ENCODE data around the gene ZBTB20.

Gene ZBTB20

DNA sequence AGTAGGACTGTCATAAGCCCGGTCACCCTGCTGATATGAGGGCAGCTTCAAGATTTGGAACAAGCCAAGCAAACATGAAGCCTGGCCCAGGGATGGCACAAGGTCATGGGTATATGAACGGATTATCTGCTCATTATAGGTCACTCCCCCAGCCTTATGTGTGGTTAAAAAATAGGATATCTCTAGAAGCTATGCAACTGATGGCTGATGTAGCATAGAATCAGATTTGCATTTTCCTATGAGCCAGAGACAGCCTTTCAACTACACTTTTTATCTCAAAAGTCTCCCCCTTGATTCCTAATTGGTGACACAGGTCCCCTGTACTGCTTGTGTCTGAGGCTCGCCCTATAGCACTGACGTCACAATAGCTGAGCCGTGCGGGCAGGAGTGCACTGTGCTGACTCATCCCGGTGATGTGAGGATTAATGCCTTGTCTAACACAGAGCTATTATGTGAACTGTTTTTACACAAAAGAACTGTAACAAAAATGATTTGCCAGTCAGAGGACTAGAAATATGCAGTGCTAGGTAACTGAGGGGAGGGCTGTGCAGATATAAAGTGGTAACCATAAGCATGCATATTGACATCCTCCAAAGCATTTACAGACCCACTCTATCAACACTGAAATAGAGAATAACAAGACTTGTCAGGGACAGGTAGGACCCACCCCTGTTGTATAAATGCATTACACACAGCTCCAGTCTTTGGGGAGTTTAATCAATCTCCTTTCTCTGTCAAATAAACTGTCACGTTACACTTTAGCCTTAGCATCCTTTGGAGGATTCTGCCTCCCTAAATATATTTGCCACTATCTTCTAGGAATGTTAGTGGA lies 648.3 kb downstream of the ZBTB20 start:
- TF ChIP-seq POLR2AphosphoS5 (IDR thresholded peaks at IDR 0.05; ENCODE audit: low read depth) (no peak), SPI1 (IDR thresholded peaks at IDR 0.05; ENCODE audit: borderline replicate concordance, low read depth) (no peak), GABPA (IDR thresholded peaks at IDR 0.05; ENCODE audit: low read depth) (no peak)
- TF ChIP-seq, protein P1, sequence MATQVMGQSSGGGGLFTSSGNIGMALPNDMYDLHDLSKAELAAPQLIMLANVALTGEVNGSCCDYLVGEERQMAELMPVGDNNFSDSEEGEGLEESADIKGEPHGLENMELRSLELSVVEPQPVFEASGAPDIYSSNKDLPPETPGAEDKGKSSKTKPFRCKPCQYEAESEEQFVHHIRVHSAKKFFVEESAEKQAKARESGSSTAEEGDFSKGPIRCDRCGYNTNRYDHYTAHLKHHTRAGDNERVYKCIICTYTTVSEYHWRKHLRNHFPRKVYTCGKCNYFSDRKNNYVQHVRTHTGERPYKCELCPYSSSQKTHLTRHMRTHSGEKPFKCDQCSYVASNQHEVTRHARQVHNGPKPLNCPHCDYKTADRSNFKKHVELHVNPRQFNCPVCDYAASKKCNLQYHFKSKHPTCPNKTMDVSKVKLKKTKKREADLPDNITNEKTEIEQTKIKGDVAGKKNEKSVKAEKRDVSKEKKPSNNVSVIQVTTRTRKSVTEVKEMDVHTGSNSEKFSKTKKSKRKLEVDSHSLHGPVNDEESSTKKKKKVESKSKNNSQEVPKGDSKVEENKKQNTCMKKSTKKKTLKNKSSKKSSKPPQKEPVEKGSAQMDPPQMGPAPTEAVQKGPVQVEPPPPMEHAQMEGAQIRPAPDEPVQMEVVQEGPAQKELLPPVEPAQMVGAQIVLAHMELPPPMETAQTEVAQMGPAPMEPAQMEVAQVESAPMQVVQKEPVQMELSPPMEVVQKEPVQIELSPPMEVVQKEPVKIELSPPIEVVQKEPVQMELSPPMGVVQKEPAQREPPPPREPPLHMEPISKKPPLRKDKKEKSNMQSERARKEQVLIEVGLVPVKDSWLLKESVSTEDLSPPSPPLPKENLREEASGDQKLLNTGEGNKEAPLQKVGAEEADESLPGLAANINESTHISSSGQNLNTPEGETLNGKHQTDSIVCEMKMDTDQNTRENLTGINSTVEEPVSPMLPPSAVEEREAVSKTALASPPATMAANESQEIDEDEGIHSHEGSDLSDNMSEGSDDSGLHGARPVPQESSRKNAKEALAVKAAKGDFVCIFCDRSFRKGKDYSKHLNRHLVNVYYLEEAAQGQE (IDR thresholded peaks at IDR 0.05; ENCODE audit: insufficient replicate concordance, low read depth) = no peak
- TF ChIP-seq, protein P2, sequence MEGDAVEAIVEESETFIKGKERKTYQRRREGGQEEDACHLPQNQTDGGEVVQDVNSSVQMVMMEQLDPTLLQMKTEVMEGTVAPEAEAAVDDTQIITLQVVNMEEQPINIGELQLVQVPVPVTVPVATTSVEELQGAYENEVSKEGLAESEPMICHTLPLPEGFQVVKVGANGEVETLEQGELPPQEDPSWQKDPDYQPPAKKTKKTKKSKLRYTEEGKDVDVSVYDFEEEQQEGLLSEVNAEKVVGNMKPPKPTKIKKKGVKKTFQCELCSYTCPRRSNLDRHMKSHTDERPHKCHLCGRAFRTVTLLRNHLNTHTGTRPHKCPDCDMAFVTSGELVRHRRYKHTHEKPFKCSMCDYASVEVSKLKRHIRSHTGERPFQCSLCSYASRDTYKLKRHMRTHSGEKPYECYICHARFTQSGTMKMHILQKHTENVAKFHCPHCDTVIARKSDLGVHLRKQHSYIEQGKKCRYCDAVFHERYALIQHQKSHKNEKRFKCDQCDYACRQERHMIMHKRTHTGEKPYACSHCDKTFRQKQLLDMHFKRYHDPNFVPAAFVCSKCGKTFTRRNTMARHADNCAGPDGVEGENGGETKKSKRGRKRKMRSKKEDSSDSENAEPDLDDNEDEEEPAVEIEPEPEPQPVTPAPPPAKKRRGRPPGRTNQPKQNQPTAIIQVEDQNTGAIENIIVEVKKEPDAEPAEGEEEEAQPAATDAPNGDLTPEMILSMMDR (IDR thresholded peaks at IDR 0.05; ENCODE audit: insufficient read depth, low read length) = no peak
- Histone ChIP-seq H3K27me3 (ENCODE audit: insufficient read depth, poor library complexity, severe bottlenecking) (no peaks in the 10 kb centered on the region), H3K27ac (replicated peaks) (no peak overlapping the region), H3K4me3 (replicated peaks; ENCODE audit: insufficient read depth, low read length) (no peak overlapping the region)
- no peak for DNase-seq (ENCODE audit: low read depth in 1 of 2, low spot score in 1 of 2)

DNA sequence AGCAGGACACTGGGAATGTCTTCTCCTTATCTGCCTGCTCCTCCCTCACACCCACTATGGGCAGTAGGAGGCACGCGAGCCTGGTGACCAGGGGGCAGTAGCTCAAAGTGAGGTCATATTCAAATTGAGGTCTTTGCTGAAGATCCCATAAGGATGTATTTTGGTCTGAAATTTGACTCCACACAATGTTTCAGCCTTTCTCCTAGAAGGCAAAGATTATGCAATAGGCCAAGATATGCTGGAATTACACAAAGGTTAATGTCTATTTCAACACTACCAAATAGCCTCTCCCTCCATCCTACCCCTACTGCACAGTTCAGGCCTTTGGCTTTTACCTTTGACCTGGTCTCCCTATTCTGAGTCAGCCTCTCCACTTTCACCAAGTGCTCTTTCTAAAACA lies 650.2 kb downstream of the ZBTB20 start:
- H3K27ac ChIP-seq (replicated peaks) = no peak overlapping the region
- no peak overlapping the region for H3K4me3 ChIP-seq (replicated peaks; ENCODE audit: insufficient read depth, low read length)
- no peak for DNase-seq (ENCODE audit: low read depth in 1 of 2, low spot score in 1 of 2)
- H3K27me3 ChIP-seq (ENCODE audit: insufficient read depth, poor library complexity, severe bottlenecking) = no peaks in the 10 kb centered on the region
- TF ChIP-seq POLR2AphosphoS5 (IDR thresholded peaks at IDR 0.05; ENCODE audit: low read depth) (no peak), GABPA (IDR thresholded peaks at IDR 0.05; ENCODE audit: low read depth) (no peak), SPI1 (IDR thresholded peaks at IDR 0.05; ENCODE audit: borderline replicate concordance, low read depth) (no peak)
- TF ChIP-seq, protein P2 (IDR thresholded peaks at IDR 0.05; ENCODE audit: insufficient read depth, low read length) = no peak
- TF ChIP-seq, protein P1 (IDR thresholded peaks at IDR 0.05; ENCODE audit: insufficient replicate concordance, low read depth) = no peak

DNA sequence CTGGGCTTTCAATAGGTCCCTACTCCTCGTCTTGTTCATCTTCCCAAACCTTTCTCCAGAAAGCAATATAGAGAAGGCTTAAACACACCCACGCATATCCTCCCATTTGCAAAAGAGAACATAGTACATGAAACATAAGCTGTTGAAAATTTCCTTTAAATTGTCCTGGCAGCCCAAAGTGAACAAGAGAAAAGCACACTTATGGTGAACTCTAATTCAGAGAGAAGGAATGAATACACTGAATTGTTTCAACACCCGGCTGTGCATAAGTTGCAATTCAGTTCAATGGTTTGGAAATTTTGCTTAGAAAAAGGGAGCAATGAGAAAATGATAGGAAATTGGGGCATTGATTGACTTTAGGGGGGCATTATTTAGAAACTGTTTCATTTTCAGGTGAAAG lies 650.6 kb downstream of the ZBTB20 start:
- TF ChIP-seq SPI1 (IDR thresholded peaks at IDR 0.05; ENCODE audit: borderline replicate concordance, low read depth) = no peak
- TF ChIP-seq POLR2AphosphoS5 (IDR thresholded peaks at IDR 0.05; ENCODE audit: low read depth) = no peak
- TF ChIP-seq, protein P1 (IDR thresholded peaks at IDR 0.05; ENCODE audit: insufficient replicate concordance, low read depth) = no peak
- no peak for TF ChIP-seq GABPA (IDR thresholded peaks at IDR 0.05; ENCODE audit: low read depth)
- TF ChIP-seq, protein P2 (IDR thresholded peaks at IDR 0.05; ENCODE audit: insufficient read depth, low read length) = no peak
- no peak for DNase-seq (ENCODE audit: low read depth in 1 of 2, low spot score in 1 of 2)
- Histone ChIP-seq H3K27me3 (ENCODE audit: insufficient read depth, poor library complexity, severe bottlenecking) (no peaks in the 10 kb centered on the region), H3K27ac (replicated peaks) (no peak overlapping the region), H3K4me3 (replicated peaks; ENCODE audit: insufficient read depth, low read length) (no peak overlapping the region)
